ACC112 (cell line): ENCODE measurements around the gene DCTN3.
A peak's percentile ranks its signal among the peaks of the same experiment; 100 is the strongest.
"Not testable (repeated sequence)": the region's sequence is repeated elsewhere in the genome, so short reads cannot be mapped to it uniquely, and the experiment has no call there.

Experiments used
- H2AFZ ChIP-seq: fragments of 200-600 bp; sonication (generic); one replicate; pipeline ENCODE4 v1.6.0; 2017; ENCODE audit warnings: antibody characterized with exemption, low read length; ENCODE audit not compliant: unreplicated experiment
- H3K27ac ChIP-seq: fragments of 200-600 bp; sonication (generic); 2 replicates; pipeline ENCODE4 v1.5.1; 2014; ENCODE audit warnings: low read depth, mild to moderate bottlenecking, antibody characterized with exemption, low read length, moderate library complexity
- H3K27me3 ChIP-seq: fragments of 200-600 bp; sonication (generic); 2 replicates; pipeline ENCODE4 v1.6.1; 2014; ENCODE audit warnings: mild to moderate bottlenecking, antibody characterized with exemption, low read length, moderate library complexity, mixed read lengths; ENCODE audit not compliant: insufficient read depth
- H3K36me3 ChIP-seq: fragments of 200-600 bp; sonication (generic); 2 replicates; pipeline ENCODE4 v1.6.1; 2016; ENCODE audit warnings: mild to moderate bottlenecking, antibody characterized with exemption, low read length, moderate library complexity, mixed read lengths; ENCODE audit not compliant: insufficient read depth
- H3K4me1 ChIP-seq: fragments of 200-600 bp; sonication (generic); one replicate; pipeline ENCODE4 v1.6.1; 2016; ENCODE audit warnings: low read length, mixed read lengths; ENCODE audit not compliant: insufficient read depth, unreplicated experiment, control insufficient read depth
- H3K4me3 ChIP-seq: fragments of 200-600 bp; sonication (generic); 2 replicates; pipeline ENCODE4 v1.5.1; 2014; ENCODE audit warnings: mild to moderate bottlenecking, low read depth, low read length
- H3K79me2 ChIP-seq: fragments of 200-600 bp; sonication (generic); one replicate; pipeline ENCODE4 v1.6.0; 2016; ENCODE audit warnings: low read length; ENCODE audit not compliant: control insufficient read depth, unreplicated experiment, insufficient read depth

DCTN3 gene

GRCh38 chr9:34646211-34647083, 26.2 kb upstream of the DCTN3 start, which contains the start of gene GALT:
GALT (plus strand) TSS chr9:34646675; CDS start chr9:34646705, 30 bp downstream.
- Histone ChIP-seq H3K4me1 (peaks cover 27% of the 10 kb centered on the region), H3K27me3 (no peaks in the 10 kb centered on the region), H2AFZ (peak within 1 kb of the TSS; percentile 79), H3K4me3 (peak within 1 kb of the TSS; percentile 89), H3K36me3 (no peaks in the 10 kb centered on the region), H3K27ac (peak within 1 kb of the TSS; percentile 40; the same call in 1 of the 2 replicates), H3K79me2 (peaks cover 12% of the 10 kb centered on the region)

GRCh38 chr9:34644766-34645314, 24.5 kb upstream of the DCTN3 start:
- H3K36me3 ChIP-seq, result no peaks in the 10 kb centered on the region
- peaks cover 19% of the 10 kb centered on the region for H3K4me1 ChIP-seq
- H3K4me3 ChIP-seq, result no peak overlapping the region
- H2AFZ ChIP-seq, result no peak overlapping the region
- H3K27me3 ChIP-seq, result no peaks in the 10 kb centered on the region
- H3K27ac ChIP-seq, result no peak overlapping the region
- H3K79me2 ChIP-seq, result peaks cover 12% of the 10 kb centered on the region

- H2AFZ ChIP-seq, result no peak overlapping the region
Observed at GRCh38 chr9:34642679-34643078, 22.4 kb upstream of the DCTN3 start.

GRCh38 chr9:34639322-34639721, 19.0 kb upstream of the DCTN3 start:
- not testable (repeated sequence) for H3K27ac ChIP-seq, H2AFZ ChIP-seq, H3K27me3 ChIP-seq, H3K4me3 ChIP-seq, H3K36me3 ChIP-seq
- H3K79me2 ChIP-seq, result peaks cover 23% of the 10 kb centered on the region
- peaks cover 18% of the 10 kb centered on the region for H3K4me1 ChIP-seq

More at GRCh38 chr9:34642679-34643078, 22.4 kb upstream of the DCTN3 start:
- peaks cover 6% of the 10 kb centered on the region for H3K79me2 ChIP-seq
- peaks cover 19% of the 10 kb centered on the region for H3K4me1 ChIP-seq
- no peak overlapping the region for H3K4me3 ChIP-seq
- H3K27ac ChIP-seq, result no peak overlapping the region
- no peaks in the 10 kb centered on the region for H3K27me3 ChIP-seq
- H3K36me3 ChIP-seq, result no peaks in the 10 kb centered on the region

- Histone ChIP-seq H2AFZ (peak overlapping the region; percentile 91), H3K4me1 (peaks cover 18% of the 10 kb centered on the region), H3K4me3 (peak overlapping the region; percentile 98), H3K27me3 (no peaks in the 10 kb centered on the region), H3K27ac (no peak overlapping the region), H3K79me2 (peaks cover 23% of the 10 kb centered on the region), H3K36me3 (no peaks in the 10 kb centered on the region)
Observed at GRCh38 chr9:34638138-34638445, 17.8 kb upstream of the DCTN3 start.

- H3K79me2 ChIP-seq, result peaks cover 23% of the 10 kb centered on the region
- peaks cover 18% of the 10 kb centered on the region for H3K4me1 ChIP-seq
- H3K27ac ChIP-seq, result peak within 1 kb of the TSS; percentile 2; the same call in 1 of the 2 replicates
- H3K4me3 ChIP-seq, result peak within 1 kb of the TSS; percentile 98
- peak within 1 kb of the TSS; percentile 91 for H2AFZ ChIP-seq
- no peaks in the 10 kb centered on the region for H3K27me3 ChIP-seq
- no peaks in the 10 kb centered on the region for H3K36me3 ChIP-seq
Observed at GRCh38 chr9:34637356-34638137, 17.3 kb upstream of the DCTN3 start, which contains the start of gene SIGMAR1. SIGMAR1 (minus strand) TSS chr9:34637787; CDS start chr9:34637697, 90 bp downstream.

GRCh38 chr9:34636791-34637355, 16.6 kb upstream of the DCTN3 start:
- Histone ChIP-seq H3K36me3 (no peaks in the 10 kb centered on the region), H3K79me2 (peaks cover 23% of the 10 kb centered on the region), H3K27ac (peak overlapping the region; percentile 2; the same call in 1 of the 2 replicates), H3K4me1 (peaks cover 18% of the 10 kb centered on the region), H3K27me3 (no peaks in the 10 kb centered on the region), H3K4me3 (peak overlapping the region; percentile 98), H2AFZ (peak overlapping the region; percentile 79)

- no peaks in the 10 kb centered on the region for H3K36me3 ChIP-seq
- H3K79me2 ChIP-seq, result peaks cover 23% of the 10 kb centered on the region
- peak overlapping the region; percentile 98 for H3K4me3 ChIP-seq
- no peak overlapping the region for H3K27ac ChIP-seq
- no peak overlapping the region for H2AFZ ChIP-seq
- H3K27me3 ChIP-seq, result no peaks in the 10 kb centered on the region
- peaks cover 15% of the 10 kb centered on the region for H3K4me1 ChIP-seq
Observed at GRCh38 chr9:34635556-34635955, 15.3 kb upstream of the DCTN3 start.

- Histone ChIP-seq H3K36me3 (no peaks in the 10 kb centered on the region), H3K4me3 (no peak overlapping the region; the same call in 1 of the 2 replicates), H3K4me1 (peaks cover 15% of the 10 kb centered on the region), H2AFZ (no peak overlapping the region), H3K27me3 (peaks cover 8% of the 10 kb centered on the region), H3K79me2 (peaks cover 23% of the 10 kb centered on the region), H3K27ac (no peak overlapping the region)
Observed at GRCh38 chr9:34634551-34635248, 14.4 kb upstream of the DCTN3 start.
